WTC11 (cell line): Measurements from ENCODE around the gene IL20. TPM values are rescaled to one million over a fixed set of nuclear protein-coding genes. Genes with fewer than 3 reads are reported as not detected.

ENCODE experiments used
- ATAC-seq: fragments of 200-7000 bp; cut with Tn5 transposase; 2 replicates; pipeline ENCODE4 v1.10.0; 2021; ENCODE audit warnings: mild to moderate bottlenecking, moderate library complexity
- CTCF ChIA-PET: fragments of 300-600 bp; sonication (Branson Sonifier 250); formaldehyde crosslinking; loops from one replicate; lab custom pipeline; 2021; ENCODE audit warnings: antibody characterized with exemption; lab: Charles Lee
- POLR2A ChIA-PET: fragments of 350-600 bp; sonication (Branson Sonifier 250); formaldehyde crosslinking; loops from one replicate; lab custom pipeline; 2021; ENCODE audit warnings: antibody characterized with exemption; lab: Charles Lee
- DNase-seq: peaks from one replicate; pipeline ENCODE4 v3.0.0; 2021; ENCODE audit warnings: low spot score
- H3K27ac Mint-ChIP-seq: 2 replicates; pipeline ENCODE4 v1.8.0; 2021; ENCODE audit warnings: mixed read lengths
- H3K27me3 Mint-ChIP-seq: 2 replicates; pipeline ENCODE4 v1.8.0; 2021; ENCODE audit warnings: low read depth, mild to moderate bottlenecking, moderate library complexity, mixed read lengths
- H3K36me3 Mint-ChIP-seq: 2 replicates; pipeline ENCODE4 v1.8.0; 2021; ENCODE audit warnings: mixed read lengths
- H3K4me1 Mint-ChIP-seq: 2 replicates; pipeline ENCODE4 v1.8.0; 2022; ENCODE audit warnings: mixed read lengths
- H3K4me3 Mint-ChIP-seq: 2 replicates; pipeline ENCODE4 v1.8.0; 2021; ENCODE audit warnings: mild to moderate bottlenecking, moderate library complexity, mixed read lengths
- H3K9me3 Mint-ChIP-seq: 2 replicates; pipeline ENCODE4 v1.8.0; 2021; ENCODE audit warnings: mixed read lengths
- ATF2 ChIP-seq: sonication (generic); formaldehyde crosslinking; IDR thresholded peaks from 2 replicates; pipeline ENCODE4 v1.8.1; 2022; ENCODE audit warnings: low read depth, missing genetic modification reagents, borderline replicate concordance
- CBFB ChIP-seq: sonication (generic); formaldehyde crosslinking; IDR thresholded peaks from 2 replicates; pipeline ENCODE4 v1.8.1; 2022; ENCODE audit warnings: mild to moderate bottlenecking, low read depth, missing genetic modification reagents
- E2F4 ChIP-seq: sonication (generic); formaldehyde crosslinking; IDR thresholded peaks from 2 replicates; pipeline ENCODE4 v1.8.1; 2022; ENCODE audit warnings: low read depth, mild to moderate bottlenecking, moderate library complexity, missing genetic modification reagents, borderline replicate concordance
- ETV6 ChIP-seq: sonication (generic); formaldehyde crosslinking; IDR thresholded peaks from 2 replicates; pipeline ENCODE4 v1.8.1; 2022; ENCODE audit warnings: mild to moderate bottlenecking, missing genetic modification reagents
- GABPB1 ChIP-seq: sonication (generic); formaldehyde crosslinking; IDR thresholded peaks from 2 replicates; pipeline ENCODE4 v1.8.1; 2023; ENCODE audit warnings: mild to moderate bottlenecking, missing genetic modification reagents
- GRHL2 ChIP-seq: fragments of 250-450 bp; sonication (Bioruptor Pico); IDR thresholded peaks from 2 replicates; pipeline ENCODE4 v1.8.0; 2022; ENCODE audit warnings: mild to moderate bottlenecking, moderate library complexity; ENCODE audit not compliant: insufficient replicate concordance, severe bottlenecking
- IRF2 ChIP-seq: sonication (generic); formaldehyde crosslinking; IDR thresholded peaks from 2 replicates; pipeline ENCODE4 v1.8.0; 2022; ENCODE audit warnings: low read depth, missing genetic modification reagents, borderline replicate concordance
- KAT7 ChIP-seq: sonication (generic); formaldehyde crosslinking; IDR thresholded peaks from 2 replicates; pipeline ENCODE4 v1.8.1; 2023; ENCODE audit warnings: missing genetic modification reagents, mild to moderate bottlenecking, borderline replicate concordance
- MXD4 ChIP-seq: fragments of 250-450 bp; sonication (Bioruptor Pico); IDR thresholded peaks from 2 replicates; pipeline ENCODE4 v1.8.0; 2021; ENCODE audit warnings: mild to moderate bottlenecking, moderate library complexity, borderline replicate concordance
- MYBL2 ChIP-seq: sonication (generic); formaldehyde crosslinking; IDR thresholded peaks from 2 replicates; pipeline ENCODE4 v1.8.1; 2023; ENCODE audit warnings: mild to moderate bottlenecking, moderate library complexity, missing genetic modification reagents
- NR1H2 ChIP-seq: sonication (generic); formaldehyde crosslinking; IDR thresholded peaks from 2 replicates; pipeline ENCODE4 v1.9.0; 2021; ENCODE audit warnings: mild to moderate bottlenecking, moderate library complexity, missing genetic modification reagents
- SOX15 ChIP-seq: fragments of 250-450 bp; sonication (Bioruptor Pico); IDR thresholded peaks from 2 replicates; pipeline ENCODE4 v1.9.0; 2021; ENCODE audit warnings: mild to moderate bottlenecking
- SP1 ChIP-seq: sonication (generic); formaldehyde crosslinking; conservative IDR thresholded peaks from 2 replicates; pipeline ENCODE4 v1.8.1; 2022; ENCODE audit warnings: missing genetic modification reagents
- STAT6 ChIP-seq: sonication (generic); formaldehyde crosslinking; conservative IDR thresholded peaks from 2 replicates; pipeline ENCODE4 v1.8.1; 2023; ENCODE audit warnings: mild to moderate bottlenecking, low read depth, missing genetic modification reagents, moderate library complexity
- ZNF232 ChIP-seq: sonication (generic); formaldehyde crosslinking; IDR thresholded peaks from 2 replicates; pipeline ENCODE4 v1.8.0; 2022; ENCODE audit warnings: mild to moderate bottlenecking, missing genetic modification reagents
- total RNA-seq: library from RNA; stranded (reverse); gene quantifications from 3 replicates; pipeline ENCODE4 v1.2.3, GENCODE V29; 2021
- TF ChIP-seq, protein P1 (sequence below): sonication (generic); formaldehyde crosslinking; IDR thresholded peaks from 2 replicates; pipeline ENCODE4 v1.8.0; 2023; ENCODE audit warnings: mild to moderate bottlenecking, missing genetic modification reagents

Gene IL20
- total RNA-seq, 1 experiment from 2014 or later, result not detected

GRCh38 chr1:206891412-206891811 is 26.0 kb downstream of the IL20 start:
- ChIA-PET POLR2A (no interaction called here), CTCF (no interaction called here)
- no peaks in the 10 kb centered on the region for H3K27me3 Mint-ChIP-seq
- H3K4me3 Mint-ChIP-seq, result no peak overlapping the region
- peaks cover 23% of the 10 kb centered on the region for H3K4me1 Mint-ChIP-seq
- no peak for TF ChIP-seq SOX15 (CRISPR knock-in tag)
- TF ChIP-seq ETV6 (CRISPR knock-in tag), result no peak
- no peak for TF ChIP-seq ATF2 (CRISPR knock-in tag)
- TF ChIP-seq IRF2, result no peak
- TF ChIP-seq MYBL2 (CRISPR knock-in tag), result no peak
- no peaks in the 10 kb centered on the region for H3K36me3 Mint-ChIP-seq
- DNase-seq (no peak), ATAC-seq (no peak)
- no peak overlapping the region for H3K27ac Mint-ChIP-seq
- H3K9me3 Mint-ChIP-seq, result no peaks in the 10 kb centered on the region

DNA sequence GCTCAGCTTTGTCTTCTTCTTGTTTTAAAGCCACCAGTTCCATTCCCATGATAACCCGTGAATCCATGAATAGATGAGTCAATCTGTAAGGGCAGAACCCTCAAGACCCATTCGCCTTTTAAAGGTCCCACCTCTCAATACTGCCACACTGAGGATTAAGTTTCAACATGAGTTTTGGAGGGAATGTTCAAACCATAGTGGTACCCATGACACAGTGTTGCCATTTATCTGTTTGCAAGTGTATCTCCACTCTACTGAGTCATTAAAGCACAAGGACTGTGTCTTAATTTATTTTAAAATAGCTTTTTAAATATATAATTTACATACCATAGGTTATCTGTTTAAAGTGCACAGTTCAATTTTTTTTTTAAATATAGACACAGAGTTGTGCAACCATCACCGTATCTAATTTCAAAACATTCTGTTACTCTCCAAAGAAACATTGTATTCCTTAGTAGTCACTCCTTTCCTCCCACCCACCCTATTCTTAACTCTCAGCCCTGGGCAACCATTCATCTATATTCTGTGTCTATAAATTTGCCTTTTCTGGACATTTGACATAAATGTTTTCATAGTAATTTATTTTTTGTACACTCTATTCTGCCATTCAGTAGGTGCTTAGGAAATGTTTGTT is 27.0 kb downstream of the IL20 start:
- Mint-ChIP-seq H3K9me3 (no peaks in the 10 kb centered on the region), H3K36me3 (no peaks in the 10 kb centered on the region), H3K27me3 (no peaks in the 10 kb centered on the region), H3K27ac (no peak overlapping the region), H3K4me3 (no peak overlapping the region), H3K4me1 (peaks cover 23% of the 10 kb centered on the region)
- TF ChIP-seq GABPB1 (CRISPR knock-in tag) (no peak), KAT7 (CRISPR knock-in tag) (no peak), SP1 (no peak), CBFB (no peak), GRHL2 (no peak), MXD4 (CRISPR knock-in tag) (no peak), NR1H2 (CRISPR knock-in tag) (no peak), STAT6 (CRISPR knock-in tag) (no peak), ZNF232 (CRISPR knock-in tag) (no peak), E2F4 (no peak)
- TF ChIP-seq, protein P1, sequence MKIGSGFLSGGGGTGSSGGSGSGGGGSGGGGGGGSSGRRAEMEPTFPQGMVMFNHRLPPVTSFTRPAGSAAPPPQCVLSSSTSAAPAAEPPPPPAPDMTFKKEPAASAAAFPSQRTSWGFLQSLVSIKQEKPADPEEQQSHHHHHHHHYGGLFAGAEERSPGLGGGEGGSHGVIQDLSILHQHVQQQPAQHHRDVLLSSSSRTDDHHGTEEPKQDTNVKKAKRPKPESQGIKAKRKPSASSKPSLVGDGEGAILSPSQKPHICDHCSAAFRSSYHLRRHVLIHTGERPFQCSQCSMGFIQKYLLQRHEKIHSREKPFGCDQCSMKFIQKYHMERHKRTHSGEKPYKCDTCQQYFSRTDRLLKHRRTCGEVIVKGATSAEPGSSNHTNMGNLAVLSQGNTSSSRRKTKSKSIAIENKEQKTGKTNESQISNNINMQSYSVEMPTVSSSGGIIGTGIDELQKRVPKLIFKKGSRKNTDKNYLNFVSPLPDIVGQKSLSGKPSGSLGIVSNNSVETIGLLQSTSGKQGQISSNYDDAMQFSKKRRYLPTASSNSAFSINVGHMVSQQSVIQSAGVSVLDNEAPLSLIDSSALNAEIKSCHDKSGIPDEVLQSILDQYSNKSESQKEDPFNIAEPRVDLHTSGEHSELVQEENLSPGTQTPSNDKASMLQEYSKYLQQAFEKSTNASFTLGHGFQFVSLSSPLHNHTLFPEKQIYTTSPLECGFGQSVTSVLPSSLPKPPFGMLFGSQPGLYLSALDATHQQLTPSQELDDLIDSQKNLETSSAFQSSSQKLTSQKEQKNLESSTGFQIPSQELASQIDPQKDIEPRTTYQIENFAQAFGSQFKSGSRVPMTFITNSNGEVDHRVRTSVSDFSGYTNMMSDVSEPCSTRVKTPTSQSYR (CRISPR knock-in tag), result no peak
- ATAC-seq (no peak), DNase-seq (no peak)
- CTCF ChIA-PET, result no interaction called here
- POLR2A ChIA-PET, result no interaction called here
